Measurements from ENCODE around the gene FEZF2.

FEZF2 gene

GRCh38 chr3:62329971-62330370 is 43.4 kb downstream of the FEZF2 start:
- DNase-seq (ENCODE audit: low spot score) = no peak

- DNase-seq (ENCODE audit: low spot score) = no peak
Observed at GRCh38 chr3:62325896-62326295, 47.5 kb downstream of the FEZF2 start.

- no peak for DNase-seq (ENCODE audit: low spot score)
Observed at GRCh38 chr3:62323241-62323640, 50.1 kb downstream of the FEZF2 start.

All from AG20443 (cell line).